Right atrium auricular region (tissue), 2 donors: ENCODE results near the gene FAM98C. TPM values are rescaled to one million over a fixed set of nuclear protein-coding genes. Genes with fewer than 3 reads are reported as not detected.
A peak's percentile ranks its signal among the peaks of the same experiment; 100 is the strongest.

Experiments
- DNase-seq: peaks from one replicate; pipeline ENCODE4 v3.0.0-alpha.2; 2019; ENCODE audit warnings: low spot score
- H3K27ac ChIP-seq, 2 donors: fragments of 200-600 bp; sonication (generic); 1 replicate in 1 of 2; 2 replicates in 1 of 2; pipeline ENCODE4 v1.5.1; 2016 to 2019
- H3K27me3 ChIP-seq, 2 donors: fragments of 200-600 bp; sonication (generic); one replicate each; pipeline versions ENCODE4 v1.5.1 to v1.6.0; 2017 to 2019
- H3K36me3 ChIP-seq: fragments of 200-600 bp; sonication (generic); one replicate; pipeline ENCODE4 v1.5.1; 2016
- H3K4me1 ChIP-seq, 2 donors: fragments of 200-600 bp; sonication (generic); one replicate each; pipeline versions ENCODE4 v1.5.1 to v1.6.0; 2017 to 2019
- H3K4me3 ChIP-seq, 2 donors: fragments of 200-600 bp; sonication (generic); 1 replicate in 1 of 2; 2 replicates in 1 of 2; pipeline ENCODE4 v1.5.1; 2017 to 2019; ENCODE audit warnings: mild to moderate bottlenecking in 1 of 2, moderate library complexity in 1 of 2
- H3K9me3 ChIP-seq, 2 donors: fragments of 200-600 bp; sonication (generic); one replicate each; pipeline ENCODE4 v1.5.1; 2019
- total RNA-seq, 2 donors: library from RNA; depleted of rRNA; stranded (reverse); fragments of >200 nt; gene quantifications; one replicate each; pipeline ENCODE4 v1.1.0, GENCODE V29; 2016
- TF ChIP-seq, protein P1 (sequence below), 2 donors: fragments of 200-600 bp; sonication (generic); IDR thresholded peaks; one replicate each; pipeline ENCODE4 v1.5.1; 2019; ENCODE audit warnings: antibody characterized with exemption in 2 of 2

FAM98C gene
- total RNA-seq, 2 donors from 2014 or later = 11.9 to 19.8 TPM

DNA sequence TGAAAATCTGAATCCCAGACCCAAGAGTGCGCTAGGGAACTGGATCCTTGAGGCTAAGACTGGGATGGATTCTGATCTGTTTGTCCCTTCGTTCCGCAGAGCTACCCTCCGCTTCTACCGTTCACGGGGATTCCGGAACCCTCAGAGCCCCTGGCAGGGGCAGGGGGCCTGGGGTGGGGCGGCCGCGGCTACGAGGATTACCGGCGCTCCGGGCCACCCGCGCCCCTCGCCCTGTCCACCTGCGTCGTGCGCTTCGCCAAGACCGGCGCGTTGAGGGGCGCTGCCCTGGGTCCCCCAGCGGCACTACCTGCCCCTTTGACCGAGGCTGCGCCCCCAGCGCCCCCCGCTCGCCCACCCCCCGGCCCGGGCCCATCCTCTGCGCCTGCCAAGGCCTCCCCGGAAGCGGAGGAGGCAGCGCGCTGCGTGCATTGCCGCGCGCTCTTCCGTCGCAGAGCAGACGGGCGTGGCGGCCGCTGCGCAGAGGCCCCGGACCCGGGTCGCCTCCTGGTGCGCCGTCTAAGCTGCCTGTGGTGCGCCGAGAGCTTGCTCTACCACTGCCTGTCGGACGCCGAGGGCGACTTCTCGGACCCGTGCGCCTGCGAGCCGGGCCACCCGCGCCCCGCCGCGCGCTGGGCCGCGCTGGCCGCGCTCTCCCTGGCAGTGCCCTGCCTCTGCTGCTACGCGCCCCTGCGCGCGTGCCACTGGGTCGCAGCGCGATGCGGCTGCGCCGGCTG is 7.3 kb upstream of the FAM98C start:
- H3K9me3 ChIP-seq = no peaks in the 10 kb centered on the region
- H3K27ac ChIP-seq = no peak overlapping the region
- TF ChIP-seq, protein P1, sequence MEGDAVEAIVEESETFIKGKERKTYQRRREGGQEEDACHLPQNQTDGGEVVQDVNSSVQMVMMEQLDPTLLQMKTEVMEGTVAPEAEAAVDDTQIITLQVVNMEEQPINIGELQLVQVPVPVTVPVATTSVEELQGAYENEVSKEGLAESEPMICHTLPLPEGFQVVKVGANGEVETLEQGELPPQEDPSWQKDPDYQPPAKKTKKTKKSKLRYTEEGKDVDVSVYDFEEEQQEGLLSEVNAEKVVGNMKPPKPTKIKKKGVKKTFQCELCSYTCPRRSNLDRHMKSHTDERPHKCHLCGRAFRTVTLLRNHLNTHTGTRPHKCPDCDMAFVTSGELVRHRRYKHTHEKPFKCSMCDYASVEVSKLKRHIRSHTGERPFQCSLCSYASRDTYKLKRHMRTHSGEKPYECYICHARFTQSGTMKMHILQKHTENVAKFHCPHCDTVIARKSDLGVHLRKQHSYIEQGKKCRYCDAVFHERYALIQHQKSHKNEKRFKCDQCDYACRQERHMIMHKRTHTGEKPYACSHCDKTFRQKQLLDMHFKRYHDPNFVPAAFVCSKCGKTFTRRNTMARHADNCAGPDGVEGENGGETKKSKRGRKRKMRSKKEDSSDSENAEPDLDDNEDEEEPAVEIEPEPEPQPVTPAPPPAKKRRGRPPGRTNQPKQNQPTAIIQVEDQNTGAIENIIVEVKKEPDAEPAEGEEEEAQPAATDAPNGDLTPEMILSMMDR (IDR thresholded peaks at IDR 0.05) = no peak
- no peak for DNase-seq
- H3K4me1 ChIP-seq = peaks cover 0 to 15% of the 10 kb centered on the region in 2 donors
- H3K4me3 ChIP-seq = no peak overlapping the region
- H3K27me3 ChIP-seq = peaks cover 0 to 16% of the 10 kb centered on the region in 2 donors
- H3K36me3 ChIP-seq = no peaks in the 10 kb centered on the region

DNA sequence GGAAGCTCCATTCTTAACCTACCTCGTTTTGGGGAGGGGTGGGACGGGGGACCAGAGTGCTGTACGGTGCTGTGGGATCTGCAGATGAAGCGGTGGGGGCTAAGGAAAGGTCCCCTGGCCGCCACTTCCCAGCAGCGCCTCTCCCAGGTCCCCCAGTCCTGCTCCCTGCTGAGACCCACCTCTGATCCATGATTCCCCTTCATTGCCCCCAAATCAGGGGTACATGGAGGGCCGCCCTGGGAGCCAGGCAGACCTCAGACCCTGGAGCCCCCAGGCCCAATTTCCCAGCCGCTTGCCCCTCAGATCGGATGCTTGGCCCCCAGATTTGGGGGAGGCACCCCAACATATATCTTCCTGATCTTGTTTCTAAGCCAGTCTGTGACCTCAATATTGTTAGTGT is 3.8 kb upstream of the FAM98C start:
- H3K27ac ChIP-seq = no peak overlapping the region
- peaks cover 0 to 20% of the 10 kb centered on the region in 2 donors for H3K4me1 ChIP-seq
- H3K27me3 ChIP-seq = peaks cover 0 to 16% of the 10 kb centered on the region in 2 donors
- DNase-seq = no peak
- no peaks in the 10 kb centered on the region for H3K36me3 ChIP-seq
- TF ChIP-seq, protein P1 (IDR thresholded peaks at IDR 0.05) = no peak
- no peaks in the 10 kb centered on the region for H3K9me3 ChIP-seq
- H3K4me3 ChIP-seq = no peak overlapping the region

DNA sequence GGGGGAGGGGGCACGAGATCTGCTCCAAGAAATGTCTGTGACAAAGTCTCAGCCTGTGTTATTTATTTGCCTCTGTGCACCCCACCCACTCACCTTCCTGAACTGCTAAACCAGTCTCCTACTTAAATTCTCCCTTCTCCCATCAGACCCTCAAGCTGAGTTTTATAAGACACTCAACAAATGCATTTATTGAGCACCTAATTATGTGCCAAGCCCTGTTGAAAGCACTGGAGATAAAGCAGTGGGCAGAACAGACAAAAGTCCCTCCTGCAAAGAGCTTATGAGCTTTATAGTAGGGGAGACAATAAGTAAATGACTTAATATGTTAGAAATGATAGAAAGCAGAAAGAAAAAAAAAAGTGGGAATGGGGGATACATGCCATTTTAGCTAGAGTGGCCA is 3.4 kb upstream of the FAM98C start:
- Histone ChIP-seq H3K27me3 (peaks cover 0 to 16% of the 10 kb centered on the region in 2 donors), H3K36me3 (no peaks in the 10 kb centered on the region), H3K4me3 (no peak overlapping the region), H3K4me1 (peaks cover 0 to 20% of the 10 kb centered on the region in 2 donors), H3K27ac (no peak overlapping the region), H3K9me3 (no peaks in the 10 kb centered on the region)
- TF ChIP-seq, protein P1 (IDR thresholded peaks at IDR 0.05) = no peak
- DNase-seq = no peak

DNA sequence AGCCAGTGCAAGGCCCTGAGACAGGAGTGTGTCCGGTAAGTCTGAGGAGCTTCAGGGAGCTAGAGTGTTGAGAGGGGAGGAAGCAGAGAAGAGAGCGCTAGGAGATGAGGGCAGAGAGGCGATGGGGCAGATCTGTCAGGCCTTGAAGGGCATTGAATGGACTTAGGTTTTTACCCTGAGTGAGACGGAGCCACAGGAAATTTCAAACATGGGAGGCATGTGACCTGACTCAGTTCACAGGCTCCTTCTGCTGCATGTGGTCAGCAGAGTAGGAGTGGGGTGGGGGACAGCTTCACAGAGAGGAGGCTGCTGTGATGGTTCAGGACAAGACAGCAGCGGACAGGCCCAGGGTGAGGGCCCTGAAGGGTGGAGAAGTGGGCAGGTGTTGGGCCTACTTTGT is 2.5 kb upstream of the FAM98C start:
- H3K9me3 ChIP-seq = no peaks in the 10 kb centered on the region
- peaks cover 0 to 14% of the 10 kb centered on the region in 2 donors for H3K27me3 ChIP-seq
- TF ChIP-seq, protein P1 (IDR thresholded peaks at IDR 0.05) = no peak
- H3K27ac ChIP-seq = no peak overlapping the region
- H3K4me1 ChIP-seq = peaks cover 0 to 14% of the 10 kb centered on the region in 2 donors
- peaks cover under 1% of the 10 kb centered on the region for H3K36me3 ChIP-seq
- no peak for DNase-seq
- no peak overlapping the region for H3K4me3 ChIP-seq

DNA sequence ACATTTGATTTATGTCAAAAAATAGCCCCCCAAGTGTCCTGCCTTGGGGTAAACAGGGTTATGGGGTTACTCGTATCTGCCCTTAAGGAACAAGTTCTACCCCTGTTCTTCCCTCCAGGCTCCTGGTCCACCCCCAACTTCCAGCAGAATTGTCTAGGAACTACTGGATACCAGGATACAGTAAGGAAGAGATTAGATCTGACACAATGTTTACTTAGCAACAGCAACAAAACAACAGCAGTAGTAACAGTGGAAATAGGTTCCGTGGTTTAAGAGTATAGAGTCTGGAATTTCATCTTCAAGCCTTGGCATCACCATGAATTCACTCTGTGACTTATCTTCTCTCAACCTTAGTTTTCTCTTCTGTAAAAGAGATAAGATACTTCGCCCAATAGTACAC is 1.7 kb upstream of the FAM98C start:
- H3K27ac ChIP-seq = no peak overlapping the region
- peaks cover 0 to 12% of the 10 kb centered on the region in 2 donors for H3K27me3 ChIP-seq
- no peaks in the 10 kb centered on the region for H3K9me3 ChIP-seq
- peaks cover 0 to 8% of the 10 kb centered on the region in 2 donors for H3K4me1 ChIP-seq
- TF ChIP-seq, protein P1 (IDR thresholded peaks at IDR 0.05) = no peak
- H3K4me3 ChIP-seq = no peak overlapping the region
- H3K36me3 ChIP-seq = peaks cover 3% of the 10 kb centered on the region
- no peak for DNase-seq

DNA sequence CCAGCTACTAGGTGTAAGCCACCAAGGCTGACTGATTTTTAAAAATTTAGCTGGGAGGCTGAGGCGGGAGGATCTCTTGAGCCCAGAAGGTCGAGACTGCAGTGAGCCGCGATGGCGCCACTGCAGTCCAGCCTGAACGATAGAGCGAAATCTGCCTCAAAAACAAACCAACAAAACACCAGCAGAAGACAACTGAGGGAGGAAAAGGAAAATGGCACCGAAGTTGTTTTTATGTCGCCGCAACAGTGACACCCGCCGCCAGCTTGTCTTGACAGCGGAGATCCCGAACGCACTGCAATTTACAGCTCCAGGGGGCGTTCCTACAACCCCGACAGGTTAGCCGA is 298 bp upstream of the FAM98C start:
- Histone ChIP-seq H3K36me3 (peaks cover 3% of the 10 kb centered on the region), H3K9me3 (no peaks in the 10 kb centered on the region), H3K27ac (no peak overlapping the region), H3K4me3 (peak overlapping the region; percentile 20 to 90), H3K27me3 (peaks cover 0 to 8% of the 10 kb centered on the region in 2 donors), H3K4me1 (peaks cover 0 to 8% of the 10 kb centered on the region in 2 donors)
- TF ChIP-seq, protein P1 (IDR thresholded peaks at IDR 0.05) = no peak
- DNase-seq = no peak
